ENCODE measurements around the gene COL15A1. TPM values are rescaled to one million over a fixed set of nuclear protein-coding genes. Genes with fewer than 3 reads are reported as not detected.

The COL15A1 gene
- total and polyA plus RNA-seq, 2 of the 8 experiments (the other 6 are each of a cell fraction or from before 2014, with no cell fraction given) = 0.12 to 0.15 TPM

DNA sequence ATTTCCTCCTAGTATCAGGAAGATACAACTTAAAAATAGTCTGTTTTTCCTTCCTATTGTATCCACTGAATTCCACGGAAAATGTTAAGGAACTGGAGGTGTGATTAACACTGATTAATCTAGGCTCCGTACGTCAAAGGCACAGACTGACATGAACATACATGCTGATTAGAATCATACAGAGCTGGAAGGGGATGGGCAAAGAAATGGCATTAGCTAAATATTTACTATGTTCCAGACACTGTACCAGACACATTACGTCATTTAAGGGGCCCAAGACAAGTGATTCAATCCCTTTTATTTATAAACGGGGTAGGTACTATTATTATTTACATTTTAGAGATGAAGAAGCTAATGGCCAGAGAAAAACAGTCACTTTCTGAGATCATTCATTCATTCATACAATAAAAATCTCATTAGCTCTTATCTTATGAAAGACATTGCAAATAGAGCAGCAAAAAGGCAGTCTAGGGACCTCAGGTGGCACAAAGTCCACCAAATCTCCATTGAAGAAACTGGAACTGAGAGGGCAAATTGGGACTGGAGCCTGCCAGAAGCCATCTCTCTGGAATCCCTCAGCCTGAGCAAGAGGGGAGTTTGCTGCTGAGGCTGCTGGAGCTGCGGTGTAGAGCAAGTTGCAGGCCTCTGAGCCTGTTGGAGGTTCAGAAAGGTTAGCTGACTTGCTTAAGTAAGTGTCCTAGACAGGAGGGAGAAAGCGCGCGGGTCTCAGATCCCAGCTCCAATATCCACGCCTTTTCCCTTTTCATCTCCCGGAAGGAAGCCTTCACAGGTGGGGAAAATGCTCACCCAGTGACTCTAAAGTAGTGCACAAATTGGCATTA lies 159.6 kb downstream of the COL15A1 start:
- Histone ChIP-seq H2BK20ac (ENCODE audit: low read length) (no peak overlapping the region), H3K56ac (replicated peaks; ENCODE audit: insufficient read length, low read depth, low read length) (no peak overlapping the region), H3K27me3 (replicated peaks in 1 of 4; ENCODE audit: control insufficient read depth in 3 of 4, extremely low read depth in 1 of 4, insufficient read depth in 3 of 4, low read length in 3 of 4) (no peaks in the 10 kb centered on the region; a peak in 1 of 7 replicates), H4K91ac (replicated peaks; ENCODE audit: insufficient read length, low read length) (no peak overlapping the region), H2AFZ (ENCODE audit: low read length) (peak overlapping the region; percentile 93; the same call in 1 of the 2 replicates), H2BK120ac (replicated peaks; ENCODE audit: low read depth, low read length) (no peak overlapping the region), H2AK5ac (ENCODE audit: low read depth, low read length) (no peak overlapping the region), H2BK5ac (ENCODE audit: low read depth, low read length) (no peak overlapping the region), H4K5ac (ENCODE audit: insufficient read length, low read depth, low read length) (no peak overlapping the region), H3K79me1 (ENCODE audit: low read depth, low read length) (peaks cover 2% of the 10 kb centered on the region; the same call in 1 of the 2 replicates), H3K4me3 (ENCODE audit: extremely low read depth in 1 of 4, insufficient read depth in 2 of 4, low read depth in 3 of 4, low read length in 4 of 4) (peak overlapping the region; percentile 69 to 85 (median 74); a peak in 6 of 8 replicates), H3K23ac (ENCODE audit: insufficient read length) (no peak overlapping the region), H3K27ac (ENCODE audit: low read depth, low read length) (no peak overlapping the region), H3K9ac (replicated peaks in 1 of 4; ENCODE audit: extremely low read depth in 1 of 4, low read depth in 3 of 4, low read length in 3 of 4) (no peak overlapping the region), H3K14ac (ENCODE audit: insufficient read length) (no peak overlapping the region), H3K79me2 (ENCODE audit: control insufficient read depth in 1 of 2, insufficient read depth in 2 of 2, low read length in 2 of 2) (peaks cover 6 to 26% of the 10 kb centered on the region in 2 experiments), H3K4ac (replicated peaks; ENCODE audit: insufficient read length, low read depth, low read length) (no peak overlapping the region), H2BK12ac (ENCODE audit: low read depth, low read length) (no peak overlapping the region), H3K9me3 (ENCODE audit: insufficient read depth in 2 of 2, low read depth in 1 of 2, low read length in 1 of 2) (no peaks in the 10 kb centered on the region), H3K18ac (ENCODE audit: extremely low read depth, low read length) (no peak overlapping the region), H3K4me1 (replicated peaks in 1 of 4; ENCODE audit: control insufficient read depth in 3 of 4, insufficient read depth in 4 of 4, low read length in 3 of 4) (peaks cover 0 to 3% (median 2%) of the 10 kb centered on the region in 4 experiments; a peak in 3 of 7 replicates), H3K36me3 (ENCODE audit: control insufficient read depth in 2 of 4, insufficient read depth in 4 of 4, low read length in 3 of 4) (no peaks in the 10 kb centered on the region), H3K4me2 (ENCODE audit: insufficient read depth in 1 of 2, low read depth in 2 of 2, low read length in 2 of 2) (peak overlapping the region; percentile 91 to 99), H4K20me1 (replicated peaks in 1 of 2; ENCODE audit: control insufficient read depth in 1 of 2, insufficient read depth in 2 of 2, low read length in 2 of 2) (peaks cover 4 to 10% of the 10 kb centered on the region in 2 experiments), H2BK15ac (ENCODE audit: low read length) (no peak overlapping the region), H4K8ac (ENCODE audit: extremely low read depth, insufficient read depth, low read length) (no peak overlapping the region), H3K23me2 (ENCODE audit: low read depth, low read length) (peaks cover 7% of the 10 kb centered on the region)
- DNase-seq (ENCODE audit: low read depth in 1 of 2, low spot score in 2 of 2) = no peak
- FAIRE-seq = no peak
- TF ChIP-seq RBBP5 (IDR thresholded peaks at IDR 0.05; ENCODE audit: borderline replicate concordance, low read depth, low read length) (no peak), CBX8 (IDR thresholded peaks at IDR 0.05; ENCODE audit: borderline replicate concordance, low read depth, low read length) (no peak), RNF2 (IDR thresholded peaks at IDR 0.05; ENCODE audit: borderline replicate concordance, low read depth, low read length, missing control alignments, poor library complexity, severe bottlenecking) (no peak), ASH2L (IDR thresholded peaks at IDR 0.05; ENCODE audit: low read length) (no peak), BACH1 (IDR thresholded peaks at IDR 0.05; ENCODE audit: low read length) (no peak), SUZ12 (IDR thresholded peaks at IDR 0.05; ENCODE audit: low read length) (0 out of 2 replicates have a peak, but pooled peaks have one; percentile 11), ZNF274 (IDR thresholded peaks at IDR 0.05; ENCODE audit: borderline replicate concordance, extremely low read depth, low read length) (no peak)
- ChIA-PET CTCF (ENCODE audit: partially characterized antibody) (interaction anchor here (0.5 to 2.6 kb wide), 18 partner anchors 11 to 312 kb away, joined by 3 to 16 read pairs (median 4); no protein-coding TSS in a partner anchor), POLR2A (ENCODE audit: partially characterized antibody) (interaction anchor here (0.8 to 2.7 kb wide), 5 partner anchors 13 to 198 kb away, joined by 3 to 9 read pairs (median 3); no protein-coding TSS in a partner anchor)
- WGBS, 2 experiments (ENCODE audit: extremely low coverage in 1 of 2, insufficient coverage in 1 of 2, insufficient read length in 1 of 2, insufficient replicate concordance in 2 of 2, low coverage in 1 of 2, low lambda C conversion rate in 2 of 2, missing lambda C conversion rate in 1 of 2) = 62% methylated on average over 11 of the region's 11 CpGs; no CpG with 5 or more reads in 1 of the 2 experiments

Measured in H1 (cell line).